ENCODE data around the gene ANP32D. TPM values are rescaled to one million over a fixed set of nuclear protein-coding genes. Genes with fewer than 3 reads are reported as not detected.
"Not testable (repeated sequence)": the region's sequence is repeated elsewhere in the genome, so short reads cannot be mapped to it uniquely, and the experiment has no call there.

Gene ANP32D
- total RNA-seq: not detected

GRCh38 chr12:48472259-48472658 lies at the start of gene ANP32D:
Gene ANP32D (plus strand): TSS chr12:48472559. CDS start chr12:48472665, 106 bp downstream.
- Histone ChIP-seq H3K4me3 (ENCODE audit: low read length in 3 of 3) (no peak within 1 kb of the TSS), H3K27me3 (ENCODE audit: control insufficient read depth in 3 of 3, insufficient read depth in 3 of 3, low read length in 3 of 3) (no peaks in the 10 kb centered on the region), H3K27ac (ENCODE audit: low read depth, low read length) (no peak within 1 kb of the TSS), H3K9me3 (ENCODE audit: control insufficient read depth in 3 of 3, low read length in 3 of 3) (peaks cover 3 to 6% (median 5%) of the 10 kb centered on the region in 3 donors), H3K36me3 (ENCODE audit: control insufficient read depth in 3 of 3, insufficient read depth in 3 of 3, low read length in 3 of 3) (no peaks in the 10 kb centered on the region), H3K9ac (ENCODE audit: low read depth in 1 of 3, low read length in 3 of 3) (no peak within 1 kb of the TSS), H3K4me1 (ENCODE audit: control insufficient read depth in 3 of 3, insufficient read depth in 3 of 3, low read length in 3 of 3) (no peaks in the 10 kb centered on the region)

- H3K27ac ChIP-seq (ENCODE audit: low read depth, low read length): no peak overlapping the region
- H3K9ac ChIP-seq (ENCODE audit: low read depth in 1 of 3, low read length in 3 of 3): no peak overlapping the region
- H3K27me3 ChIP-seq (ENCODE audit: control insufficient read depth in 3 of 3, insufficient read depth in 3 of 3, low read length in 3 of 3): no peaks in the 10 kb centered on the region
- no peaks in the 10 kb centered on the region for H3K9me3 ChIP-seq (ENCODE audit: control insufficient read depth in 3 of 3, low read length in 3 of 3)
- H3K4me1 ChIP-seq (ENCODE audit: control insufficient read depth in 3 of 3, insufficient read depth in 3 of 3, low read length in 3 of 3): no peaks in the 10 kb centered on the region
- no peak overlapping the region for H3K4me3 ChIP-seq (ENCODE audit: low read length in 3 of 3)
- H3K36me3 ChIP-seq (ENCODE audit: control insufficient read depth in 3 of 3, insufficient read depth in 3 of 3, low read length in 3 of 3): no peaks in the 10 kb centered on the region
These were observed 49.2 kb upstream of the ANP32D start for GRCh38 chr12:48423171-48423570.

- no peak overlapping the region for H3K27ac ChIP-seq (ENCODE audit: low read depth, low read length)
- no peak overlapping the region for H3K9ac ChIP-seq (ENCODE audit: low read depth in 1 of 3, low read length in 3 of 3)
- no peaks in the 10 kb centered on the region for H3K36me3 ChIP-seq (ENCODE audit: control insufficient read depth in 3 of 3, insufficient read depth in 3 of 3, low read length in 3 of 3)
- no peak overlapping the region for H3K4me3 ChIP-seq (ENCODE audit: low read length in 3 of 3)
- H3K27me3 ChIP-seq (ENCODE audit: control insufficient read depth in 3 of 3, insufficient read depth in 3 of 3, low read length in 3 of 3): no peaks in the 10 kb centered on the region
- no peaks in the 10 kb centered on the region for H3K9me3 ChIP-seq (ENCODE audit: control insufficient read depth in 3 of 3, low read length in 3 of 3)
- H3K4me1 ChIP-seq (ENCODE audit: control insufficient read depth in 3 of 3, insufficient read depth in 3 of 3, low read length in 3 of 3): no peaks in the 10 kb centered on the region
These were observed 47.7 kb upstream of the ANP32D start for GRCh38 chr12:48424644-48425043.

GRCh38 chr12:48434016-48434415 lies 38.3 kb upstream of the ANP32D start:
- not testable (repeated sequence) for H3K4me1 ChIP-seq (ENCODE audit: control insufficient read depth in 3 of 3, insufficient read depth in 3 of 3, low read length in 3 of 3); H3K27me3 ChIP-seq (ENCODE audit: control insufficient read depth in 3 of 3, insufficient read depth in 3 of 3, low read length in 3 of 3); H3K4me3 ChIP-seq (ENCODE audit: low read length in 3 of 3); H3K9me3 ChIP-seq (ENCODE audit: control insufficient read depth in 3 of 3, low read length in 3 of 3); H3K36me3 ChIP-seq (ENCODE audit: control insufficient read depth in 3 of 3, insufficient read depth in 3 of 3, low read length in 3 of 3); H3K27ac ChIP-seq (ENCODE audit: low read depth, low read length); H3K9ac ChIP-seq (ENCODE audit: low read depth in 1 of 3, low read length in 3 of 3)

- no peaks in the 10 kb centered on the region for H3K27me3 ChIP-seq (ENCODE audit: control insufficient read depth in 3 of 3, insufficient read depth in 3 of 3, low read length in 3 of 3)
- no peaks in the 10 kb centered on the region for H3K36me3 ChIP-seq (ENCODE audit: control insufficient read depth in 3 of 3, insufficient read depth in 3 of 3, low read length in 3 of 3)
- H3K9ac ChIP-seq (ENCODE audit: low read depth in 1 of 3, low read length in 3 of 3): no peak overlapping the region
- no peaks in the 10 kb centered on the region for H3K9me3 ChIP-seq (ENCODE audit: control insufficient read depth in 3 of 3, low read length in 3 of 3)
- no peaks in the 10 kb centered on the region for H3K4me1 ChIP-seq (ENCODE audit: control insufficient read depth in 3 of 3, insufficient read depth in 3 of 3, low read length in 3 of 3)
- H3K27ac ChIP-seq (ENCODE audit: low read depth, low read length): no peak overlapping the region
- H3K4me3 ChIP-seq (ENCODE audit: low read length in 3 of 3): no peak overlapping the region
These were observed 31.3 kb upstream of the ANP32D start for GRCh38 chr12:48441069-48441468.

GRCh38 chr12:48442179-48442847 lies 30.0 kb upstream of the ANP32D start:
- H3K9ac ChIP-seq (ENCODE audit: low read depth in 1 of 3, low read length in 3 of 3): no peak overlapping the region
- H3K36me3 ChIP-seq (ENCODE audit: control insufficient read depth in 3 of 3, insufficient read depth in 3 of 3, low read length in 3 of 3): no peaks in the 10 kb centered on the region
- H3K4me1 ChIP-seq (ENCODE audit: control insufficient read depth in 3 of 3, insufficient read depth in 3 of 3, low read length in 3 of 3): peaks cover 0 to 3% (median 0%) of the 10 kb centered on the region in 3 donors
- H3K9me3 ChIP-seq (ENCODE audit: control insufficient read depth in 3 of 3, low read length in 3 of 3): no peaks in the 10 kb centered on the region
- no peaks in the 10 kb centered on the region for H3K27me3 ChIP-seq (ENCODE audit: control insufficient read depth in 3 of 3, insufficient read depth in 3 of 3, low read length in 3 of 3)
- no peak overlapping the region for H3K27ac ChIP-seq (ENCODE audit: low read depth, low read length)
- no peak overlapping the region for H3K4me3 ChIP-seq (ENCODE audit: low read length in 3 of 3)

GRCh38 chr12:48445538-48445937 lies 26.8 kb upstream of the ANP32D start:
- Histone ChIP-seq H3K4me1 (ENCODE audit: control insufficient read depth in 3 of 3, insufficient read depth in 3 of 3, low read length in 3 of 3) (peaks cover 0 to 3% (median 0%) of the 10 kb centered on the region in 3 donors), H3K36me3 (ENCODE audit: control insufficient read depth in 3 of 3, insufficient read depth in 3 of 3, low read length in 3 of 3) (no peaks in the 10 kb centered on the region), H3K9me3 (ENCODE audit: control insufficient read depth in 3 of 3, low read length in 3 of 3) (no peaks in the 10 kb centered on the region), H3K9ac (ENCODE audit: low read depth in 1 of 3, low read length in 3 of 3) (no peak overlapping the region), H3K27me3 (ENCODE audit: control insufficient read depth in 3 of 3, insufficient read depth in 3 of 3, low read length in 3 of 3) (no peaks in the 10 kb centered on the region), H3K27ac (ENCODE audit: low read depth, low read length) (no peak overlapping the region), H3K4me3 (ENCODE audit: low read length in 3 of 3) (no peak overlapping the region)

GRCh38 chr12:48446161-48446776 lies 26.1 kb upstream of the ANP32D start:
- H3K9me3 ChIP-seq (ENCODE audit: control insufficient read depth in 3 of 3, low read length in 3 of 3): no peaks in the 10 kb centered on the region
- peaks cover 0 to 3% (median 0%) of the 10 kb centered on the region in 3 donors for H3K4me1 ChIP-seq (ENCODE audit: control insufficient read depth in 3 of 3, insufficient read depth in 3 of 3, low read length in 3 of 3)
- H3K27ac ChIP-seq (ENCODE audit: low read depth, low read length): no peak overlapping the region
- H3K9ac ChIP-seq (ENCODE audit: low read depth in 1 of 3, low read length in 3 of 3): no peak overlapping the region
- H3K4me3 ChIP-seq (ENCODE audit: low read length in 3 of 3): no peak overlapping the region
- H3K36me3 ChIP-seq (ENCODE audit: control insufficient read depth in 3 of 3, insufficient read depth in 3 of 3, low read length in 3 of 3): no peaks in the 10 kb centered on the region
- no peaks in the 10 kb centered on the region for H3K27me3 ChIP-seq (ENCODE audit: control insufficient read depth in 3 of 3, insufficient read depth in 3 of 3, low read length in 3 of 3)

- no peaks in the 10 kb centered on the region for H3K36me3 ChIP-seq (ENCODE audit: control insufficient read depth in 3 of 3, insufficient read depth in 3 of 3, low read length in 3 of 3)
- no peak overlapping the region for H3K9ac ChIP-seq (ENCODE audit: low read depth in 1 of 3, low read length in 3 of 3)
- no peaks in the 10 kb centered on the region for H3K9me3 ChIP-seq (ENCODE audit: control insufficient read depth in 3 of 3, low read length in 3 of 3)
- peaks cover 0 to 3% (median 0%) of the 10 kb centered on the region in 3 donors for H3K4me1 ChIP-seq (ENCODE audit: control insufficient read depth in 3 of 3, insufficient read depth in 3 of 3, low read length in 3 of 3)
- H3K27ac ChIP-seq (ENCODE audit: low read depth, low read length): no peak overlapping the region
- no peak overlapping the region for H3K4me3 ChIP-seq (ENCODE audit: low read length in 3 of 3)
- H3K27me3 ChIP-seq (ENCODE audit: control insufficient read depth in 3 of 3, insufficient read depth in 3 of 3, low read length in 3 of 3): no peaks in the 10 kb centered on the region
These were observed 24.6 kb upstream of the ANP32D start for GRCh38 chr12:48447755-48448154.

- no peaks in the 10 kb centered on the region for H3K9me3 ChIP-seq (ENCODE audit: control insufficient read depth in 3 of 3, low read length in 3 of 3)
- no peak overlapping the region for H3K9ac ChIP-seq (ENCODE audit: low read depth in 1 of 3, low read length in 3 of 3)
- no peaks in the 10 kb centered on the region for H3K27me3 ChIP-seq (ENCODE audit: control insufficient read depth in 3 of 3, insufficient read depth in 3 of 3, low read length in 3 of 3)
- no peak overlapping the region for H3K4me3 ChIP-seq (ENCODE audit: low read length in 3 of 3)
- H3K27ac ChIP-seq (ENCODE audit: low read depth, low read length): no peak overlapping the region
- peaks cover 0 to under 1% (median 0%) of the 10 kb centered on the region in 3 donors for H3K4me1 ChIP-seq (ENCODE audit: control insufficient read depth in 3 of 3, insufficient read depth in 3 of 3, low read length in 3 of 3)
- H3K36me3 ChIP-seq (ENCODE audit: control insufficient read depth in 3 of 3, insufficient read depth in 3 of 3, low read length in 3 of 3): no peaks in the 10 kb centered on the region
These were observed 21.0 kb upstream of the ANP32D start for GRCh38 chr12:48451372-48451771.
